ENCODE results near the gene CNIH3. TPM values are rescaled to one million over a fixed set of nuclear protein-coding genes. Genes with fewer than 3 reads are reported as not detected.

The CNIH3 gene
- total and polyA plus RNA-seq, 10 of the 15 experiments (the other 5 are each of a cell fraction or from before 2014, with no cell fraction given), result 0.77 to 5.8 (median 1.8) TPM

- in situ Hi-C loops (cut with MboI) (no loop called here), intact Hi-C loops (cut with micrococcal nuclease; ENCODE audit: unreplicated experiment) (no loop called here)
- Histone ChIP-seq H3K27me3 (replicated peaks in 1 of 2; ENCODE audit: control insufficient read depth in 2 of 2, insufficient read depth in 2 of 2, low read length in 1 of 2) (no peaks in the 10 kb centered on the region), H3K9ac (ENCODE audit: control insufficient read depth, insufficient read depth, low read length) (no peak overlapping the region), H3K27ac (ENCODE audit: control insufficient read depth, insufficient read depth) (no peak overlapping the region), H3K4me3 (no peak overlapping the region), H3K4me1 (ENCODE audit: control insufficient read depth, insufficient read depth, low read length) (no peaks in the 10 kb centered on the region), H3K36me3 (ENCODE audit: control insufficient read depth in 2 of 2, insufficient read depth in 2 of 2, low read length in 1 of 2) (no peaks in the 10 kb centered on the region), H3K4me2 (ENCODE audit: control insufficient read depth, insufficient read depth) (no peak overlapping the region), H3K79me2 (ENCODE audit: control insufficient read depth, insufficient read depth, low read length) (no peaks in the 10 kb centered on the region), H3K9me3 (replicated peaks; ENCODE audit: control insufficient read depth, insufficient read depth, low read length) (no peaks in the 10 kb centered on the region; the same call in 2 of the 3 replicates), H2AFZ (ENCODE audit: control insufficient read depth, low read depth, low read length) (no peak overlapping the region), H4K20me1 (ENCODE audit: control insufficient read depth, insufficient read depth) (no peaks in the 10 kb centered on the region)
- ChIA-PET RAD21 (ENCODE audit: unreplicated experiment) (no interaction called here), POLR2A (no interaction called here), SMC1A (ENCODE audit: uncharacterized antibody, unreplicated experiment) (interaction anchor here (1.0 to 1.5 kb wide), 3 partner anchors 8 to 130 kb away, joined by 3 to 4 read pairs (median 4); no protein-coding TSS in a partner anchor), CTCF (interaction anchor here (0.9 to 2.1 kb wide), 3 partner anchors 13 to 76 kb away, joined by 3 to 6 read pairs (median 3); no protein-coding TSS in a partner anchor)
- TF ChIP-seq NKRF (conservative IDR thresholded peaks at IDR 0.05), result no peak
- no peak for TF ChIP-seq MYC (IDR thresholded peaks at IDR 0.05; ENCODE audit: insufficient read depth, insufficient read length, insufficient replicate concordance, low read length, severe bottlenecking)
- TF ChIP-seq MEF2A (IDR thresholded peaks at IDR 0.05; ENCODE audit: insufficient read depth, low read depth, low read length), result no peak
- no peak for TF ChIP-seq TCF12 (IDR thresholded peaks at IDR 0.05; ENCODE audit: low read depth, low read length)
- no peak for TF ChIP-seq CTCF (IDR thresholded peaks at IDR 0.05 in 2 of 3, conservative IDR thresholded peaks at IDR 0.05 in 1 of 3; ENCODE audit: control insufficient read depth in 2 of 3, extremely low read depth in 1 of 3, insufficient read depth in 1 of 3, low read depth in 3 of 3, low read length in 3 of 3)
- TF ChIP-seq CHD2 (IDR thresholded peaks at IDR 0.05; ENCODE audit: borderline replicate concordance, low read depth, low read length), result no peak
- no TSS peak for BruUV-seq (replicated peaks)
- ATAC-seq, result no peak
- no peak for FAIRE-seq
- 70% methylated on average over 7 of the region's 7 CpGs for WGBS (ENCODE audit: insufficient coverage, insufficient replicate concordance, low lambda C conversion rate, missing lambda C conversion rate)
- no peak for DNase-seq (ENCODE audit: low read depth, low spot score)
Measured at GRCh38 chr1:224721000-224721399, 104.9 kb downstream of the CNIH3 start.

Data from GM12878 (cell line).